Hematopoietic multipotent progenitor cell treated with erythropoietin and hydrocortisone succinate and interleukin-3 and kit ligand, for 17 days (in vitro differentiated cells): ENCODE data around the gene TP53BP2.

ENCODE experiments used
- DNase-seq: peaks from one replicate; pipeline ENCODE4 v3.0.0-alpha.2; 2015; ENCODE audit warnings: low spot score

Gene TP53BP2

DNA sequence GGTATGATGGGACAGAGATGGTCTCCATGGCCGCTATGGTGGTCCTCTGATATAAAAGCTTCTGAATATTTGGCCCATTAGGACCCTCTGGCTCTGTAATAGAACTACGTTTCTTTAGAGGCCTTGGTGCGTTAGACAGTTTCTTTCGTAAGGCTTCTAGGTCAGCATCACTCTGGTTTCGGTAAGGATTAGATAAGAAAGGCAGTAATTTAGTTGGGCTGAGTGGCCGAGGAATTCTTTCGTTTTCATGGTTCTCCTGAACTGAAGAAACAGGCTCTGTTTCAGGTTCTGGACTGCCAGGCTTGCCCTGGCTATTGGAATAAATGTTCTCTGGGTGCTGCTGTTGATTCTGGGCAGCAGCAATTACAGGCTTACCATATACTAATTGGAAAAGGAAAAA lies 49.5 kb downstream of the TP53BP2 start:
- no peak for DNase-seq

DNA sequence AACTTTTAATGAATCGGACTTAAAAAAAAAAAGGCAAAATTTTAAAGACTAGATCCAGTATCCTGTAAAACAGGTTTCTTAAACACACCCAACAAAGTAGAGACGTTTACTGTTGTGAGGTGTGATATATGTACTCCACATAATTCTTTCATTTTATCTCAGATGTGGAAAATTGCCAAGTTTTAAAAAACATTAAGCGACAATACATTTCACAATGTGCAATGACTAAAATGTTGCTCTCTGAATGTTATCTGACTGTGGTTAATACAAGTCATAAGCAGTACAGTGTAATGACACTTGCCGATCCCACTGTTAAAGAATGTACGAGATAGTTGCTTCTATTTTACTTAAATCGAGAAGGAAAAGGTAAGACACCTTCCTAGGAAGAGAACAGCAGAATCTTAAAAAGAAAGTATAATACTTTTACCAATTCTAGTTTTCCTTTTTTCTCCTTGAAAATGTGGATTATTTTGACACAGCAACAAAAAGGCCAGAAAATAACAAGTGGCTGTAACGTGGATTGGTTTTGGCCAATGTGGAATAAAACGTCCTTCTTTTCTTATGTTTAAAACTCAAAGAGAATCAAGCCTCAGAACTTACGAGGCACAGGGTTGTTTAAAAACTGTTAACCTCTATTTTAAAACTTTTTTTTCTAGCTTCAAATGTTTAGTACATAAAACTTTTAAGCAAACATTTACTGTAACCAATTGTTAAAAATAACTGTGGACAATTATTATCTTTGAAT lies 51.4 kb downstream of the TP53BP2 start:
- peak; percentile 45 for DNase-seq

DNA sequence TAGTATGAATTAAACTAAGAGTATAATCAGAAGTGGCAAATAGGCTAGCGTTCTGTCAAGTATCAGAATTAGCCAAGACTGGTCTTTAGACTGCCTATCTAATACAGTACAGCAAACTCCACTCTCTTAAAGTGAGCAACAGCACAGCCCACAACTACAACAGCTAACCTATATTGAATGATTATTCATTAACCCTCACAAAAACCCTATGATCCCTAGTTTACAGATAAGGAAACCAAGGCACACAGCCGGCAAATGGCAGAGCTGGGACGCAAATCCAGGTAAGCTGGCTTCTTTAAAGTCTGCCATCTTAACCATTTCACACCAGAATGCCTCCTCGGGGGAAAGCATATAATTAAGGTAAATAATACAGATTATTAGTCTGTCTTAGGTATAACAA lies 52.0 kb downstream of the TP53BP2 start:
- no peak for DNase-seq

DNA sequence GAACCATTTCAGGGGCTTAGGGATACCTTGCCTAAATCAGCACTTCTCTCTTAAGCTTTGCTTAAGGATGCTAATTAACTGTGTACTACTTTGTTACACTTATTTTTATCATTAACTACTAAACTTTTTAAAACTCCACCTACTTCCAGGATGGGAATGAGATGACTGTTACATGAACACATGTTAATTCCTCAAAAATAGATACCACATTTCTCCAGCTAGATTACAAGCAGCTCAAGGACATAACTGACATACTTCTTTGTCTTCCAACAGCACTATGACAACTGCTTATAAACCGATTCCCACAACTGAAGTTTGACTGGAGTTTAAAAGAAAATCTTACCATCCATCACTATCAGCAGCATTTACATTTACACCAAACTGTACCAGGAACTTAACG lies 53.7 kb downstream of the TP53BP2 start:
- no peak for DNase-seq

DNA sequence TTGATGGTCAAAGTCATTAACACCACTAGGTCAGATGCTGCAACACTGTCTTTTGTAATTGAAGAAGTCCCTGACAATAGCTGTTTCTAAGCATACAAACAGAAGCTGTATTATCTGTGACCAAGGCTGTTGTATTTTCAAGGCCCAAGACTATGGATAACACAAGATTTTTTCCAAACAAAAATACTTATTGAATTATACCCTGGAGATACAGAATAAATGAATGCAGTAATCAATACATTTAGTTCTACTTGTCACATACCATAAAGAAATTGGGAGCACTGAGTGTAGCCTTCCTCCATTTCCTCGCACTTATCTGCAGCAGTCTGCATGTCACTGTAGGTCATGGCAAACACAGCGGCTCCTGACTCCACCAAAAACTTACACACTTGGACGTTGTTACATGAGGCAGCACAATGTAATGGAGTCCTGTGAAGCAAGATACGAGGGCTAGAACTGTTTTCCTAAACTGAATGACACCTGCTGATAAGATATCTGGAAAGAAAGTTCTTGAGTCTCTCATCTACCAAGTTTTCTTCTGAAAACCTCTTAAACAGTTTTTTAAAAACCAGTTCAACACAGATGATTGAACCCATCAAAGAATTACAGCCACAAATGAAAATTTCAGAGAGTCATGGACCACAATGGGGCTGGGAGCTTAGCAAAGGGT lies 56.9 kb downstream of the TP53BP2 start:
- peak; percentile 91 for DNase-seq

DNA sequence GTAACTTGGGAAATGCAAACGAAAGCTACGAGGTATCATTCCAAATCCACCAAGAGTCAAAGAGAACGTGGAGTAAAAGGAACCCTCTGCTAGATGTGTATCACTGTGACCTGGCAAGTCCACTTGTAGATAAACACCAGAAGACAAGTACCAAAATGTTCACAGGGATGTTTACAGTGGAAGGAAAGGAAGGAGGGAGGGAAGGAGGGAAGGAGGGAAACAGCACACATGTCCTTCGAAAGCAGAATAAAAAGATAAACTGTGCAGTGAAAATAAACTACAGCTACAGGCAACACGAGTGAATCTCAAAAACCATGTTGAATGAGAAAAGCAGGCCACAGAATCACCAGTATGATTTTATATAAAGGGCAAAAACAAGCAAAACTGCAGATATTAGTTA lies 59.9 kb downstream of the TP53BP2 start:
- DNase-seq, result peak; percentile 59

DNA sequence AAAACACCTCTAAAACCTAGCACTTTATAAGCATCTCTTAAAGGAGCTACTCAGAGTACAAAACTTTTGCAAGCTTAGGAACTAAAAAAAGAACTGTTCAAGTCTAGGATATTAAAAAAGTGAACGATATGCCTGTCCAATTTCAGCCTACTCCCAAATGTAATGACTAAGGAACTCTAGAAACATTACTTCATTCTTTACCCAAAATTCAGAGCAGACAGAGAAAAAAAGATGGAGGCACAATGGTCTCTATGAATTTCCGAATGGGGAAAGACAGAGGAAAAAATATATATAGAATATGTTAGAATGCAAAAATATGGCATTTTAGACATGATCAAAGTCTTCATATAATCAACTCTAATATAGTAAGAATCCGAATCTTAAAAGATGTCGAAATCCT lies 61.2 kb downstream of the TP53BP2 start:
- no peak for DNase-seq

DNA sequence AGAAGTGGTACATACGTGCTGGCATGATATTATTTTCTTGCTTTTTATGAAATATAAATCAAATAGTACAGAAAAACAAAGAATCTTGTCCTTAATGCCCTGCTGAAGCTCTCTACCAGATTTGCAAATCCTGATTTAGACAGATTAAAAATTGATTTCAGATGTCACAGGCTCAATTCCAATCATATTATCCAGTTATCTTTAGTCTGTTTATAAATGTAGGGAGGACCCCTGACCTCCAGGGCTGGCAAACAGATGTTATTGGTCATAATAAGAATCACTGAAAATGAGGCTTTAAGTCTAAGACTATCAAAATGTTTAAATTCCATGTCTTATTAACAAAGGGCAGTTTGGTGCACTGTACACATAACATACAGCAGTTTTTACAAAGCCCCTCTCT lies 62.1 kb downstream of the TP53BP2 start:
- no peak for DNase-seq

DNA sequence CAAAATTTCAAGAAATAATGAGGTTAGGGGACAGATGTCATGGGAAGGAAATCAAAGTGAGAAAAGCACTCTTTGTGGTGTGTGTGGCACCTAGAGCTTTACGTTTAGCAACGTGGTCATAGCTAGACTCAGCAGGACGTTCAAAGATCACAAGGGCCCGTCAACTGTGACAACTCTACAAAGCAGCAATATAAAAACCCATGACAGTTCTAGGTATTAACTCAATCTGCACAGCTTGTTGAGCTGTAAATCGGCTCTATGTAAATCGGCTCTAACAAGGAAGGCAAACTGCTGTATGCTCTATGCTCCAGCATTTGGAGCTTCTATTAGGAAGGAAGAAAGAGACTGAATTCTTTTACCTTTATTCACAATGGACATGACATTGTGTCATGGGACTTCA lies 64.8 kb downstream of the TP53BP2 start:
- DNase-seq, result no peak

DNA sequence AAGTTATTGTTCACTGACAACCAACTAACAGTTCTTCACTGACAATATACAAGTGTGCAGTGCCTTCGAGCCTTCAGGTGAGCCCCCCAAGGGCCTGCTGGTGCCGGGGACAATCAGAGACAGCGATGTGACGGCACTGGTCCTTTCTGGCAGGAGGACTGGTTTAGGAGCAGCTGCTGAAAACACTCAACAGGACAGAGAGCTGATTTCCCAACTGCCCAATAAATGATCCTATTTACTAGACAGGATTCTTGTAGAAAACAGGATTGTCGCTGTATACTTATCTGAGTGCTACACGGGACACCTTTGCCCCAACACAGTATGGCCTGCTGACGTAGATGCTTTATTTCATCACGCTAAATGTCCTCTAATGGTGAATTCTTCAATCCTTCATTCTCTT lies 65.4 kb downstream of the TP53BP2 start:
- DNase-seq, result no peak

DNA sequence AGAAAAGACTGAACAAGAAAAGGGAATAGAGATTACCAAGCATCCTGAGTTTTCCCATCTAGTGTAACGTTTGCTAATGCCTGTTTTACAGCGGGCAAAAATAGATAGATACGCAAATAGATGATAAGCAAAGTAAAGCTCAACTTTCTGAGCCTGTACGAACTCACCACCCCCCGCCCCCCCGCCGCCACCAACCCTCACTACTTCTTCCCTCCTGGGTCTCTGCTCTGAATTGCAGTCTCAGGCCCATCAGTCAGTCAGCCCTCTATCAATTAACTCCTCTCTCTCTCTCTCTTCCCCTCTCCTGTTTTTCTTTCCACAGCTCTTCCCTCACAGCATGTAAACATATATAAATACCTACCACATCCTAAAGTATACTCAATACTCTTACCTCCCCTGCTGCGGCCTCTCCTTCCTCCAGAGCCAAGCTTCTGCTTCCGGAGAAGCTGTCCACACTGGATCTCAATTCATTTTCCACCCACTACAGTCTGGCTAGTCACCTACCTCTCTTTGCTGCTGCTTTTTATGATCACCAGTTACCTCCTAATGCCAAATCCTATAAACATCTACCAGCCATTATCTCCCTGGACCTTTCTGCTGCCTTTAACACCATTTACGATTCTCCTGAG lies 68.8 kb downstream of the TP53BP2 start:
- no peak for DNase-seq

DNA sequence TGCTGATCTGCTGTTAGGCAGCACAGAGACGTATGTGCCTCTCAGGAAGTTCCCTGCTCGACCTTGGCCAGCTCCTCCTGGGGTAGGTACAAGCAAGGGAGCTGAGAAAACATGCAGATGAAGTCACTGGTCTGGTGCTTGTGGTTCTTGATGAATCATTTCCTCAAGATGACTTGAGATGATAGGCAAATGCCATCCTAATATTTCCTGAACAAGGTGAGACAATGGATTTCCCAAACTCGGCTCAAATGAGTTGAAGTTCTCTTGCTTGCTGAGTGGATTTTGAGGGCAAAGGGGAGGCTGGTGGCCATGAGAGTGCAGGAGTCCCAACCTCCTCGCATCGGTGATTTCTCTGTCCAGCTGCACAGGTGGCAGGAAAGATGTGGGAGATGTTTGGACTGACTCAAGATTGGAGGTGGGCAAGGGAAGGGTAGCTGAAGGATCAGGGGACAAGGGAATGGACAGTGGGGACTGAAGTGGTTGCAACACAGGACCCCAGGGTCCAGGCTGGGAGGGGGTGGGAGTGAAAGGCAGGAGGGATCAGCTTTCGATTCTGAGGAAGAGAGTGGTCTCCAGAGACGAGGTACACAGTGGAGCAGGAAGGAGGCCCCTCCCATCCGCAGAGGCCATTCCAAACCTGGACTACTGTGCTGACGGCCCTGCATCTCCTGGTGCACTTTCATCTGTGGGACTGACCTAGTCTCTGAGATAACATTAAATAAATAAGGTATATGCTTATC lies 69.5 kb downstream of the TP53BP2 start:
- DNase-seq, result peak; percentile 33

DNA sequence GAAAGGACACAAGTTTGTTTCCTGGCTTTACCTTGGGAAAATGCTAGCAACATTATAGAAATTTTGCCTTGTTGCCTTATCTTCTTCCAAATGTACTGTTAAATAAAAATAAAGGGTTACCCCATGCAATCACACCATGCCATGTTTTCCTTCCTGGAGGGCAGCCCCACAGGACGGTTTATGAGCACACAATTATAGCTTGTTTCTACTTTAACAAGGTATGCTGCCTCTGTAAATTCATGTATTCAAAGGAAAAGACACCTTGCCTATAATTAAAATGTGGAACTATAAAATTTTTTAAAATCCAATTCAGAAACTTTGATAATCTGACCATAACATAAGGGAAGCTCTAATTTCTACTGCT lies 70.1 kb downstream of the TP53BP2 start:
- DNase-seq, result no peak

DNA sequence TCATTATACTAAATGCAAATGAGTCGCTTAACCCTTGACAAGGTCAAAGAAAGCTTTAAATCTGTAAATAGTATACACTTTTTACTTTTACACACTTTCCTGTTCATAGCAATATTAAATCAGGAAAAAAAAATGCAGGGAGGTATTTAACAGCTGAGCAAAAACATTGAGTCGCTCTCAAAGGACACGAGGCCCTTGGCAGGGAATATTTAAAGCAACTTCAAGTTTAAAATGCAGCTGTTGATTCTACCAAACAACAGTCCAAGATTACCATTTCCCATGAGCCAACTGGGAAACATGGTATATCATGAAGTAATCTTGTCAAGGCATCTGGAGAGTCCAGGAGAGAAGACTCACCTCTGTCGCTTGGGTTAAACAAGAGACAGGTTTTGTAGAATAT lies 70.7 kb downstream of the TP53BP2 start:
- DNase-seq, result no peak

DNA sequence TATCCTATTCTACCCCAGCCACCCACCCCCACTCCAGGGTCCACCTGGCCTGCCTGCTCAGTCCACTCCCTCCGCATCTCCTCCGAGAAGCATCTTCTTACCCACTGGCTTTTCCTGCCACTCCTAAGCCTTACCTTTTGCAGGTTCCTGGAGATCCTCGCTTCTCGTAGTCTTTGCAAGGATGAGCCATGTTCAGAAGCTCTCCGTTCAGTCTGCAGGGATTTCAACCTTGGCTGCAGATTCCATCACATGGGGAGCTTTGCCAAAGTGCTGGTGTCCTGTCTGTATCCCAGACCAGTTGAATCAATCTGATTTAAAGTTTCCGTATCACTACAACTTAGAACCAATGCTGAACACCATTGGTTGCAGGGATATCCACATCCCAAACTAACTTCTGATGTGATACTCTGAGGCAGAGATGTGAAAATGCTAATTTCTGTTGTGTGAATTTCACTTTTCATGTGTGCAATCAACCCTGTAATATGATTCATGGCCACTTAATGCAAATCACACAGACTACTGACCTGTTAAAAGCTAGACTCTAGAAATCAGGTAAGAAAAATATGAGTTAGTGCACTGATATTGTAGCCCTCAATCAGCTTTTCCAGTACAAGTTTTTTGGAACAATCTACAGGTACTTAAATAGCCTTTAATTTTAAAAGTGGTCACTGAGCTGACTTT lies 71.5 kb downstream of the TP53BP2 start:
- DNase-seq, result no peak

DNA sequence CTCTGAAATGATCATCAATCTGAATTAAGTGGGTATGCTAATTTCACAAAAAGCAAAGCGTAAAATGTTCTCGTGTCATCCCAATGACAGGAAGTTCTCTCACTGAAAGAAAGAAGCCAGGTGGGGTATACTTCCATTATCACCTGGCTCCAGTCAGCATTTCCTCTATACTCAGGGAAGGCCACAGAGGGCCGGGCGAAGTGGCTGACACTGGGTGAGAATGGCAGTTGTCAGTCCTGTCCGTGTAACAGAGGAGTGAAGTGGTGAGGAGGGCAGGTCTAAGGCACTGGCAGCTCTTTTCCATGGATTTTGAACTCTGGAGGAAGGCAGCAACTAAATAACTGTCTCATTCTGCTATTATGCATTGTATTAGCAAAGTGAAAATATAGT lies 73.0 kb downstream of the TP53BP2 start:
- no peak for DNase-seq

DNA sequence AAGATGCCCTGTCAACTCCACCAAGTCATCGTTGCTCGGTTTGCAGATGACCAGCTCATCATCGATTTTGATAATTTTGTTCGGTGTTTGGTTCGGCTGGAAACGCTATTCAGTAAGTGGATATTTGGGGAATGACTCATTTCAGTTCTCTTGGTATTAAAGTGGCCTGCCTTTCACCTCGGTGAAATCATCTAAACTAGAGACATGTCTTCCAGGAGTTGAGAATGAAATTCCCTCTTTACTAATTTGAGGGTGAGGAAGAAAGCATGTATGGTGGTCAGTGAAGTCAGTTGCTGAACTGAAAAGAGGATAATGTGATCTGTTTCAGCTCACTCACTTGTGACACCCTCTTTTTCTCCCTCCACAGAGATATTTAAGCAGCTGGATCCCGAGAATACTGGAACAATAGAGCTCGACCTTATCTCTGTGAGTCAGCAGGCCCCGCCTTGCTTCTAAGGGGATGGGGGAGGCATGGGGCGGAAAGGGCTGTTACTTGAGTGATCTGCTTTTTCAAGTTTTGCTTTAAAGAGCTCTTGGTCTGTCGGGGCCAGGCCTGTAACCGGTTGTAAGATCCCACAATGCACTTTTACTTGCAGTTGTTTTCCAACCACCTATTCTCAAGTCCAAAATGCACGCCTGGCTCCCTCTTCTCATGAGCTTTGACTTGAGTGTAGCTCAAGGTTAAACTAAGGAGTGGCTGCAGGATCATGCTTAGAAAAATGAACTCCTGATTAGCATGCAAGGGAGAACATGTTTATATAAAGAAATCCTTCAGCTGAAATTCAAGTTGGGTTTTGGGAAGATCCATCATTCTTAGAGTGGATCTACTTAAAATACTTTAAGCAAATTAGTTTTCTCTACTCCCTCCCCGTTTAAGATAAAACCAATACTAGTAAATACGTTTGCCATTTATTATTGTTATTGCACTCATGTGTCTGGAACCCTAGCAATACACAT lies 73.7 kb downstream of the TP53BP2 start:
- DNase-seq, result peak; percentile 21

DNA sequence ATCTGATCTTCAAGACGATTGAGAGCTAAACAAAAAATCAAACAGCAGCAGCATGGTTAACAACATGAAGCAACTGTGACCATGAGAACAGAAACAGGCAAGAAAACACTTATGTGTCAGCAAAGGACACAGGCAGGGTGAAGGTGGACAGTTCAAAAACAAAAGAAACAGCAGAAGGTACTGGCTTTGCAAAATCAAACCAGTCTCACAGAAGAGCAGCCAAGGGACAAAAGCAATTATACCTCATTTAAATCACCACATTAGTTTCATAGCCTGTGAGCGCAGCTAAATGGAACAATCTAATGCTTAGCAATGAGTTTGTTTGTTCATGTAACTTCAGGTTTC lies 74.3 kb downstream of the TP53BP2 start:
- no peak for DNase-seq

DNA sequence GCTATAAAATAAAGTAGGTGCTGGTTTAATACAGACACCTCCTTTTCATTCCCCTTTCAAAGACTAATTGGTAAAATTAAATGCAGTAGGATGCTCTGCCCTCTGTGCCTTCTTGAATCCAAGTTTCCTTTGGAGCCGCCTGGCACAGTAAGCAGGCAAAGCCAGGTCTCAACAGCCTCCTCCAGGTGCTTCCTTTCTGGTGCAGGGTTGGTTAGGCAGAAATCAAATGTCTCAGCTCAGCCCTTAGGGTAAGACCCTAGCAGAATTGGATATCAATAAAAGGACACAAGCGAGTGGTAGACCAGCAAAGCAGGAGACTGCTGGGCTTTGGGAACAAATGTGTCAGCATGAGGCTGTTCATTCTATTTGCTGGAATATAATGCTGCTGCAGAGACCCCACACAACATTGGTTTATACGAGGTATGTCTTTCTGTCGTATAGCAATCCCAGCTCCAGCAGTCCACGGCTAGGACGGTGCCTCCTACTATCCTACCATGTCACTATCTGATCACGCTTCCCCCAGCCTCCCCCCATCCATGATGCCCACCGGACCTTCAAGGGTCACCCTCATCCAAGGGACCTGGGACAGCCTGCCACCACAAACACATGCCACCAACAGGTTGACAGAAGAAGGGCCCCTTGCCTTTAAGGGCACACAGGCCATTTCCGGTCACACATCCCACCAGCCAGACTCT lies 75.0 kb downstream of the TP53BP2 start:
- no peak for DNase-seq

DNA sequence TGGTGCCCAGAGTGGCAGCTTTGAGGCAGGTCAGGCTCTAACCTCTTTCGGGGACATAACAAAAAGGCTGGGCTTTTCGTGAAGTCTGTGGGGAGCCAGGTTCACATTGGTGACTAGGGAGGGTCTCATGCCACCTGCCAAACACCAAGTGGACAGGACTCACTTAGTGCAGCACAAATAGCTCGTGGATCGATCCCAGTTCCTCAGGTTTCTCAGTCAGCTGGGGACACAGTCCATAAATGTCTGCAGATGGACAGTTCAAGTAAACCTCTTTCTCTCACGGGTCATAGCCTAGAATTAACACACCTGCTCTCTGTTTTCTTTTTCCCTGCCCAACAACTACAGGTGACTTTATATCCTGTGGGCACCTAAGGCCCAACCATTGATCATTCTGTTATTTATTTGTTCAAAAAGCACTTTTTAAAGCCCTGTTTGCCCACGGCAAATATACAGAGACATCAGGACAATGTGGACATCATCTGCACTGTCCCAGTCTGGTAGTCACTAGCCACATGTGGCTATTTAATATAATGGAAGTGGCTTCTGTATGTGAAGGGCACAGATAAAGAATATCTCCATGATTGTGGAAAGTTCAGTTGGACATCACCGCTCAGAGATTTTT lies 79.9 kb downstream of the TP53BP2 start:
- DNase-seq, result no peak
